GM19193 (cell line): Measurements from ENCODE around the gene USP33.

Source experiments
- POLR2A ChIP-seq: IDR thresholded peaks from 4 replicates; pipeline ENCODE4 v1.6.1; 2011; ENCODE audit not compliant: insufficient read depth, insufficient read length; ENCODE audit errors: extremely low read depth

The USP33 gene

GRCh38 chr1:77658271-77658670 is 101.4 kb downstream of the USP33 start:
- no peak for TF ChIP-seq POLR2A

GRCh38 chr1:77655431-77655974 is 104.1 kb downstream of the USP33 start:
- no peak for TF ChIP-seq POLR2A

GRCh38 chr1:77652970-77653516 is 106.6 kb downstream of the USP33 start:
- TF ChIP-seq POLR2A, result no peak

- no peak for TF ChIP-seq POLR2A
Measured at GRCh38 chr1:77652268-77652667, 107.4 kb downstream of the USP33 start.

GRCh38 chr1:77649127-77649526 is 110.5 kb downstream of the USP33 start:
- no peak for TF ChIP-seq POLR2A
